Measurements from ENCODE around the gene CER1. TPM values are rescaled to one million over a fixed set of nuclear protein-coding genes. Genes with fewer than 3 reads are reported as not detected.

CER1 gene
- total and polyA plus RNA-seq, 2 of the 8 experiments (the other 6 are each of a cell fraction or from before 2014, with no cell fraction given) = 0.26 to 3.4 TPM

GRCh38 chr9:14747111-14747510 is 24.6 kb upstream of the CER1 start:
- Histone ChIP-seq H2BK12ac (ENCODE audit: low read depth, low read length) (no peak overlapping the region), H2AK5ac (ENCODE audit: low read depth, low read length) (no peak overlapping the region), H3K14ac (ENCODE audit: insufficient read length) (no peak overlapping the region), H3K79me2 (ENCODE audit: control insufficient read depth in 1 of 2, insufficient read depth in 2 of 2, low read length in 2 of 2) (no peaks in the 10 kb centered on the region), H3K4ac (replicated peaks; ENCODE audit: insufficient read length, low read depth, low read length) (no peak overlapping the region), H3K23me2 (ENCODE audit: low read depth, low read length) (no peaks in the 10 kb centered on the region), H3K27ac (ENCODE audit: low read depth, low read length) (no peak overlapping the region), H3K4me2 (ENCODE audit: insufficient read depth in 1 of 2, low read depth in 2 of 2, low read length in 2 of 2) (no peak overlapping the region), H2BK5ac (ENCODE audit: low read depth, low read length) (no peak overlapping the region), H2AFZ (ENCODE audit: low read length) (no peak overlapping the region), H3K9ac (replicated peaks in 1 of 4; ENCODE audit: extremely low read depth in 1 of 4, low read depth in 3 of 4, low read length in 3 of 4) (no peak overlapping the region), H3K4me1 (replicated peaks in 1 of 4; ENCODE audit: control insufficient read depth in 3 of 4, insufficient read depth in 4 of 4, low read length in 3 of 4) (peaks cover 2 to 7% (median 3%) of the 10 kb centered on the region in 4 experiments; a peak in 3 of 7 replicates), H3K56ac (replicated peaks; ENCODE audit: insufficient read length, low read depth, low read length) (no peak overlapping the region), H4K20me1 (replicated peaks in 1 of 2; ENCODE audit: control insufficient read depth in 1 of 2, insufficient read depth in 2 of 2, low read length in 2 of 2) (no peaks in the 10 kb centered on the region), H2BK20ac (ENCODE audit: low read length) (no peak overlapping the region), H3K79me1 (ENCODE audit: low read depth, low read length) (no peaks in the 10 kb centered on the region), H3K9me3 (ENCODE audit: insufficient read depth in 2 of 2, low read depth in 1 of 2, low read length in 1 of 2) (no peaks in the 10 kb centered on the region), H3K36me3 (ENCODE audit: control insufficient read depth in 2 of 4, insufficient read depth in 4 of 4, low read length in 3 of 4) (no peaks in the 10 kb centered on the region), H4K91ac (replicated peaks; ENCODE audit: insufficient read length, low read length) (no peak overlapping the region), H2BK15ac (ENCODE audit: low read length) (no peak overlapping the region), H4K8ac (ENCODE audit: extremely low read depth, insufficient read depth, low read length) (no peak overlapping the region), H4K5ac (ENCODE audit: insufficient read length, low read depth, low read length) (no peak overlapping the region), H3K23ac (ENCODE audit: insufficient read length) (no peak overlapping the region), H2BK120ac (replicated peaks; ENCODE audit: low read depth, low read length) (no peak overlapping the region), H3K18ac (ENCODE audit: extremely low read depth, low read length) (no peak overlapping the region), H3K4me3 (ENCODE audit: extremely low read depth in 1 of 4, insufficient read depth in 2 of 4, low read depth in 3 of 4, low read length in 4 of 4) (no peak overlapping the region), H3K27me3 (replicated peaks in 1 of 4; ENCODE audit: control insufficient read depth in 3 of 4, extremely low read depth in 1 of 4, insufficient read depth in 3 of 4, low read length in 3 of 4) (no peaks in the 10 kb centered on the region)
- ChIA-PET POLR2A (ENCODE audit: partially characterized antibody) (no interaction called here), CTCF (ENCODE audit: partially characterized antibody) (interaction anchor here (0.6 kb wide), 1 partner anchor 305 kb away, joined by 4 read pairs; no protein-coding TSS in a partner anchor)
- no peak for FAIRE-seq
- no peak for DNase-seq (ENCODE audit: low read depth in 1 of 2, low spot score in 2 of 2)
- no peak for TF ChIP-seq BCL11A (IDR thresholded peaks at IDR 0.05; ENCODE audit: low read depth in 2 of 2, low read length in 2 of 2)
- no peak for TF ChIP-seq SIX5 (IDR thresholded peaks at IDR 0.05; ENCODE audit: low read depth, low read length)
- TF ChIP-seq CBX8 (IDR thresholded peaks at IDR 0.05; ENCODE audit: borderline replicate concordance, low read depth, low read length) = no peak
